ENCODE measurements around the gene MAN2C1. TPM values are rescaled to one million over a fixed set of nuclear protein-coding genes. Genes with fewer than 3 reads are reported as not detected.

Gene MAN2C1
- polyA plus RNA-seq, 3 donors = 32.9 to 453 (median 42.9) TPM

DNA sequence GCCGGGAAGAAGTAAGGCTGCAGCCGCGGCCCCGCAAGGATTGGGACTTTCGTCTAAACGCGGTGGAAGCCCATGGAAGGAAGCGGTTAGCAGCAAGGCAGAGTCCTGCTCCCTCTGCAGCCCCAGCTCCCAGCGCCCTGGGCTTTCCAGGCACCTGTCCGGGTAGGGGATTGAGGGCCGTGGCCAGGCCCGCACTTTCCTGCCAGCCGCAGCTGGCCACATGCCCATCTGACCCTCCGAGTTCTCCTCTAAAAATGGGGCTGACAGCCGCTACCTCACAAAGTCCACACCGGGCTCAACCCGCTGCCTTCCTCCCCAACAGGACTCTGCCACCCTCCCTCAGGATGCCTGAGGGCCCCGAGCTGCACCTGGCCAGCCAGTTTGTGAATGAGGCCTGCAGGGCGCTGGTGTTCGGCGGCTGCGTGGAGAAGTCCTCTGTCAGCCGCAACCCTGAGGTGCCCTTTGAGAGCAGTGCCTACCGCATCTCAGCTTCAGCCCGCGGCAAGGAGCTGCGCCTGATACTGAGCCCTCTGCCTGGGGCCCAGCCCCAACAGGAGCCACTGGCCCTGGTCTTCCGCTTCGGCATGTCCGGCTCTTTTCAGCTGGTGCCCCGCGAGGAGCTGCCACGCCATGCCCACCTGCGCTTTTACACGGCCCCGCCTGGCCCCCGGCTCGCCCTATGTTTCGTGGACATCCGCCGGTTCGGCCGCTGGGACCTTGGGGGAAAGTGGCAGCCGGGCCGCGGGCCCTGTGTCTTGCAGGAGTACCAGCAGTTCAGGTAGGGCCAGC lies 19.7 kb downstream of the MAN2C1 start:
- Mint-ChIP-seq H3K36me3 (peaks cover 9 to 13% of the 10 kb centered on the region in 2 donors), H3K4me1 (peaks cover 49% of the 10 kb centered on the region), H3K27ac (peak overlapping the region in 1 of 7 donors; percentile 59), H3K4me3 (peak overlapping the region; percentile 69 to 86), H3K27me3 (ENCODE audit: low read depth in 3 of 3) (peaks cover 44 to 69% (median 60%) of the 10 kb centered on the region in 3 donors), H3K9me3 (peaks cover 15 to 39% (median 24%) of the 10 kb centered on the region in 7 donors)
- TF ChIP-seq, protein P1, sequence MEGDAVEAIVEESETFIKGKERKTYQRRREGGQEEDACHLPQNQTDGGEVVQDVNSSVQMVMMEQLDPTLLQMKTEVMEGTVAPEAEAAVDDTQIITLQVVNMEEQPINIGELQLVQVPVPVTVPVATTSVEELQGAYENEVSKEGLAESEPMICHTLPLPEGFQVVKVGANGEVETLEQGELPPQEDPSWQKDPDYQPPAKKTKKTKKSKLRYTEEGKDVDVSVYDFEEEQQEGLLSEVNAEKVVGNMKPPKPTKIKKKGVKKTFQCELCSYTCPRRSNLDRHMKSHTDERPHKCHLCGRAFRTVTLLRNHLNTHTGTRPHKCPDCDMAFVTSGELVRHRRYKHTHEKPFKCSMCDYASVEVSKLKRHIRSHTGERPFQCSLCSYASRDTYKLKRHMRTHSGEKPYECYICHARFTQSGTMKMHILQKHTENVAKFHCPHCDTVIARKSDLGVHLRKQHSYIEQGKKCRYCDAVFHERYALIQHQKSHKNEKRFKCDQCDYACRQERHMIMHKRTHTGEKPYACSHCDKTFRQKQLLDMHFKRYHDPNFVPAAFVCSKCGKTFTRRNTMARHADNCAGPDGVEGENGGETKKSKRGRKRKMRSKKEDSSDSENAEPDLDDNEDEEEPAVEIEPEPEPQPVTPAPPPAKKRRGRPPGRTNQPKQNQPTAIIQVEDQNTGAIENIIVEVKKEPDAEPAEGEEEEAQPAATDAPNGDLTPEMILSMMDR (IDR thresholded peaks at IDR 0.05) = no peak
- H3K9me3 ChIP-seq (replicated peaks in 1 of 2; ENCODE audit: control insufficient read depth in 1 of 2, insufficient read depth in 1 of 2, low read length in 2 of 2) = peaks cover 20% of the 10 kb centered on the region in 2 donors
- 50% methylated on average over 45 of the region's 46 CpGs for WGBS (ENCODE audit: insufficient coverage)
- H3K36me3 ChIP-seq (replicated peaks in 1 of 2; ENCODE audit: control insufficient read depth in 1 of 2, insufficient read depth in 2 of 2, low read length in 2 of 2) = peaks cover 0 to 1% of the 10 kb centered on the region in 2 donors
- peak overlapping the region; percentile 78 for H2AFZ ChIP-seq (ENCODE audit: insufficient read depth, low read depth, low read length, poor library complexity, severe bottlenecking)
- intact Hi-C loops (cut with micrococcal nuclease) = no loop called here
- DNase-seq = no peak
- peak overlapping the region; percentile 56 for H3K9ac ChIP-seq (ENCODE audit: insufficient read depth, low read length, poor library complexity, severe bottlenecking)
- peak overlapping the region; percentile 97 for H3K4me2 ChIP-seq (replicated peaks; ENCODE audit: extremely low read depth, low read length, poor library complexity, severe bottlenecking)
- H3K27ac ChIP-seq (ENCODE audit: low read depth in 1 of 2, low read length in 2 of 2) = no peak overlapping the region
- peak overlapping the region in 2 of 3 experiments; percentile 12 to 88 for H3K4me3 ChIP-seq (replicated peaks in 1 of 3; ENCODE audit: low read depth in 2 of 3, low read length in 3 of 3)
- H4K20me1 ChIP-seq (ENCODE audit: insufficient read depth, low read length) = peaks cover 8% of the 10 kb centered on the region
- no peaks in the 10 kb centered on the region for H3K79me2 ChIP-seq (ENCODE audit: insufficient read depth, low read length)
- H3K4me1 ChIP-seq (ENCODE audit: control insufficient read depth in 1 of 2, insufficient read depth in 2 of 2, low read length in 2 of 2) = peaks cover 40% of the 10 kb centered on the region in 2 donors
- peaks cover 21 to 54% of the 10 kb centered on the region in 2 donors for H3K27me3 ChIP-seq (ENCODE audit: control insufficient read depth in 2 of 2, insufficient read depth in 2 of 2, low read length in 2 of 2)

DNA sequence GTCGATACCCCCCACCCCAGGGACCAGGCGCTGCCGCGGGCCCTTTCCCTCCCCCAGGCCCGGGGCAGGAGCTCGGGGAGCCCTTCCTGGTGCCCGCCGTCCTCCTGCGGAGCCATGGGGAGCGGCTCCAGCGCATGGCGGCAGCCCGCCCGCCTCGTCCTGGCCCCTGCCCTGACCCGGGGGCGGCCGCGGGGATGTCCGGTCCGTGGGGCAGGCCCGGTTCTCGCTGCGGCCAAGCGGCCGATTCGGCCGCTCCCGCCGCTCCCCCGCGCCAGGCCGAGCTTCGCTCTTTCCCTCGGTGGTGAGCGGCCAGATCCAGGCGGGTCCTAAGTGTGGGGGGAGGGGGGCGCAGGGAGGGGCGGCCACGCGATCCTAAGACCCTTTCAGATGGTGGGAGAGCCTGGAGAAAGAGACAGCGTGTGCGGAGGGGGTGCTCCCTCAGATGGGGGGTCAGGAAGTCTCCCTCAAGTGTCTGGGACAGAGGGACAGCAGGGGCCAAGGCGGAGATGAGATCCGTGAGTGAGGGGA lies 20.3 kb downstream of the MAN2C1 start:
- H3K4me1 ChIP-seq (ENCODE audit: control insufficient read depth in 1 of 2, insufficient read depth in 2 of 2, low read length in 2 of 2) = peaks cover 40% of the 10 kb centered on the region in 2 donors
- WGBS (ENCODE audit: insufficient coverage) = 2% methylated on average over 43 of the region's 45 CpGs
- Mint-ChIP-seq H3K4me3 (peak overlapping the region; percentile 89 to 98), H3K27me3 (ENCODE audit: low read depth in 3 of 3) (peaks cover 44 to 75% (median 56%) of the 10 kb centered on the region in 3 donors), H3K4me1 (peaks cover 49% of the 10 kb centered on the region), H3K27ac (no peak overlapping the region), H3K36me3 (peaks cover 8% of the 10 kb centered on the region in 2 donors), H3K9me3 (peaks cover 15 to 39% (median 24%) of the 10 kb centered on the region in 7 donors)
- no peaks in the 10 kb centered on the region for H3K36me3 ChIP-seq (replicated peaks in 1 of 2; ENCODE audit: control insufficient read depth in 1 of 2, insufficient read depth in 2 of 2, low read length in 2 of 2)
- H3K4me3 ChIP-seq (replicated peaks in 1 of 3; ENCODE audit: low read depth in 2 of 3, low read length in 3 of 3) = peak overlapping the region; percentile 52 to 88 (median 70)
- TF ChIP-seq, protein P1 (IDR thresholded peaks at IDR 0.05) = no peak
- H2AFZ ChIP-seq (ENCODE audit: insufficient read depth, low read depth, low read length, poor library complexity, severe bottlenecking) = peak overlapping the region; percentile 78
- DNase-seq = no peak
- peaks cover 20% of the 10 kb centered on the region in 2 donors for H3K9me3 ChIP-seq (replicated peaks in 1 of 2; ENCODE audit: control insufficient read depth in 1 of 2, insufficient read depth in 1 of 2, low read length in 2 of 2)
- H3K79me2 ChIP-seq (ENCODE audit: insufficient read depth, low read length) = no peaks in the 10 kb centered on the region
- intact Hi-C loops (cut with micrococcal nuclease) = no loop called here
- H4K20me1 ChIP-seq (ENCODE audit: insufficient read depth, low read length) = peaks cover 8% of the 10 kb centered on the region
- H3K27ac ChIP-seq (ENCODE audit: low read depth in 1 of 2, low read length in 2 of 2) = no peak overlapping the region
- H3K9ac ChIP-seq (ENCODE audit: insufficient read depth, low read length, poor library complexity, severe bottlenecking) = peak overlapping the region; percentile 56
- H3K27me3 ChIP-seq (ENCODE audit: control insufficient read depth in 2 of 2, insufficient read depth in 2 of 2, low read length in 2 of 2) = peaks cover 21 to 54% of the 10 kb centered on the region in 2 donors
- H3K4me2 ChIP-seq (replicated peaks; ENCODE audit: extremely low read depth, low read length, poor library complexity, severe bottlenecking) = peak overlapping the region; percentile 97

Measured in CD14-positive monocyte (primary cell).